Vagina (tissue), 2 donors: ENCODE results near the gene USP6NL. TPM values are rescaled to one million over a fixed set of nuclear protein-coding genes. Genes with fewer than 3 reads are reported as not detected.
A peak's percentile ranks its signal among the peaks of the same experiment; 100 is the strongest.

ENCODE experiments used
- DNase-seq, 2 donors: peaks; one replicate each; pipeline ENCODE4 v3.0.0-alpha.2; 2017; ENCODE audit errors: extremely low spot score in 2 of 2
- H3K27ac ChIP-seq: fragments of 200-600 bp; sonication (generic); one replicate; pipeline ENCODE4 v1.5.1; 2019
- H3K27me3 ChIP-seq: fragments of 200-600 bp; sonication (generic); one replicate; pipeline ENCODE4 v1.5.1; 2019
- H3K36me3 ChIP-seq, 2 donors: fragments of 200-600 bp; sonication (generic); one replicate each; pipeline ENCODE4 v1.5.1; 2017 to 2019
- H3K4me1 ChIP-seq: fragments of 200-600 bp; sonication (generic); one replicate; pipeline ENCODE4 v1.5.1; 2019
- H3K4me3 ChIP-seq, 2 donors: fragments of 200-600 bp; sonication (generic); 1 replicate in 1 of 2; 2 replicates in 1 of 2; pipeline ENCODE4 v1.5.1; 2016 to 2019
- H3K9me3 ChIP-seq: fragments of 200-600 bp; sonication (generic); one replicate; pipeline ENCODE4 v1.5.1; 2019
- POLR2A ChIP-seq, 2 donors: fragments of 450-650 bp; IDR thresholded peaks; one replicate each; pipeline ENCODE4 v1.6.1; 2017; ENCODE audit warnings: antibody characterized with exemption in 2 of 2, mild to moderate bottlenecking in 2 of 2, moderate library complexity in 2 of 2
- POLR2AphosphoS5 ChIP-seq, 2 donors: sonication (generic); formaldehyde crosslinking; IDR thresholded peaks; one replicate each; pipeline ENCODE4 v1.9.0; 2017; ENCODE audit warnings: antibody characterized with exemption in 2 of 2, mild to moderate bottlenecking in 2 of 2, low read depth in 1 of 2; ENCODE audit not compliant: insufficient read depth in 1 of 2
- intact Hi-C: fragments of 100-400 bp; cut with DNase I; formaldehyde crosslinking; loops from one replicate; pipeline ENCODE4 v1.15.1; 2023
- total RNA-seq: library from RNA; depleted of rRNA; stranded (reverse); fragments of >200 nt; gene quantifications from one replicate; pipeline ENCODE4 v1.2.3, GENCODE V29; 2016
- TF ChIP-seq, protein P1 (sequence below), 3 experiments: fragments of 450-650 bp in 2 of 3; fragments of 200-600 bp in 1 of 3; sonication (generic) in 1 of 3; IDR thresholded peaks; one replicate each; pipeline ENCODE4 v1.5.1; 2017 to 2019; ENCODE audit warnings: antibody characterized with exemption in 3 of 3, mild to moderate bottlenecking in 2 of 3, moderate library complexity in 2 of 3

USP6NL gene
- total RNA-seq, 1 donor from 2014 or later, result 23.3 TPM

DNA sequence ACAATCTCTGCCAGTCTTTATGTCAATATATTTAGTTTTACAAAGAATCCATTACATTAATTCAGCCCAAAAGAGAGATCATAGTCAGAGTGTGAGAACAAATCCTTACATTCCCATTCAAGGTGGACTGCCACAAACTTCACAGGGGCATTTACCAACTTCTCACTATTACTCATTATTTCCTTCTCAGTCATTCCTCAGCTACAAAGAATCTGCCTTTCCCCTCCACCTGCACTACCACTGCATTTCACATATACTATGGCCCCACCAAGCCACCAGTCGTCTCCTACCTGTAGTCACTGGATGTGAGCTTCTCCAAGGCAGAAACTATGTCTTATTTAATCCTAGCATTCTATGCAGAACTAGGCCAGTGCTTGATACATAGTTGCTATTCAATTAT is 94.3 kb downstream of the USP6NL start:
- no peaks in the 10 kb centered on the region for H3K4me1 ChIP-seq
- no peak overlapping the region for H3K4me3 ChIP-seq
- no peak for DNase-seq
- intact Hi-C loops, result loop anchor here (5.0 to 10.0 kb wide), 2 partner anchors 208 to 240 kb away; no protein-coding TSS in a partner anchor
- no peaks in the 10 kb centered on the region for H3K36me3 ChIP-seq
- TF ChIP-seq POLR2A (IDR thresholded peaks at IDR 0.05), result no peak
- no peaks in the 10 kb centered on the region for H3K9me3 ChIP-seq
- H3K27ac ChIP-seq, result no peak overlapping the region
- no peaks in the 10 kb centered on the region for H3K27me3 ChIP-seq

DNA sequence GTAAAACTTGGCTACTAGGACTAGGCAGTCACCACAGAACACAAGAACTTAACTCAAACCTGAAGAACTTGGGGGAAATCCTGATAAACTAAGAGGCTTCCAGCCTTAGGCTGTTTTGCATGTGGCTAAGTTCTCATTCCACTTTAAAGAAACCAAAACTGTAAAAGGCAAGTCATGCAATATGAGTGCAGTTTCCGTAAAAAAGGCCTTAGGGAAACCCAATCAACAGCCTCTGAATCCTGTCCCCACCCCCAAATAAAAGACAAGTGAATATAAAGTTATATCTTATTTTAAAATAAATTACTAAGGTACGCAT is 95.1 kb downstream of the USP6NL start:
- TF ChIP-seq, protein P1, sequence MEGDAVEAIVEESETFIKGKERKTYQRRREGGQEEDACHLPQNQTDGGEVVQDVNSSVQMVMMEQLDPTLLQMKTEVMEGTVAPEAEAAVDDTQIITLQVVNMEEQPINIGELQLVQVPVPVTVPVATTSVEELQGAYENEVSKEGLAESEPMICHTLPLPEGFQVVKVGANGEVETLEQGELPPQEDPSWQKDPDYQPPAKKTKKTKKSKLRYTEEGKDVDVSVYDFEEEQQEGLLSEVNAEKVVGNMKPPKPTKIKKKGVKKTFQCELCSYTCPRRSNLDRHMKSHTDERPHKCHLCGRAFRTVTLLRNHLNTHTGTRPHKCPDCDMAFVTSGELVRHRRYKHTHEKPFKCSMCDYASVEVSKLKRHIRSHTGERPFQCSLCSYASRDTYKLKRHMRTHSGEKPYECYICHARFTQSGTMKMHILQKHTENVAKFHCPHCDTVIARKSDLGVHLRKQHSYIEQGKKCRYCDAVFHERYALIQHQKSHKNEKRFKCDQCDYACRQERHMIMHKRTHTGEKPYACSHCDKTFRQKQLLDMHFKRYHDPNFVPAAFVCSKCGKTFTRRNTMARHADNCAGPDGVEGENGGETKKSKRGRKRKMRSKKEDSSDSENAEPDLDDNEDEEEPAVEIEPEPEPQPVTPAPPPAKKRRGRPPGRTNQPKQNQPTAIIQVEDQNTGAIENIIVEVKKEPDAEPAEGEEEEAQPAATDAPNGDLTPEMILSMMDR (IDR thresholded peaks at IDR 0.05), result no peak
- TF ChIP-seq POLR2A (IDR thresholded peaks at IDR 0.05) (no peak), POLR2AphosphoS5 (IDR thresholded peaks at IDR 0.05; ENCODE audit: insufficient read depth in 1 of 2, low read depth in 1 of 2) (no peak)

DNA sequence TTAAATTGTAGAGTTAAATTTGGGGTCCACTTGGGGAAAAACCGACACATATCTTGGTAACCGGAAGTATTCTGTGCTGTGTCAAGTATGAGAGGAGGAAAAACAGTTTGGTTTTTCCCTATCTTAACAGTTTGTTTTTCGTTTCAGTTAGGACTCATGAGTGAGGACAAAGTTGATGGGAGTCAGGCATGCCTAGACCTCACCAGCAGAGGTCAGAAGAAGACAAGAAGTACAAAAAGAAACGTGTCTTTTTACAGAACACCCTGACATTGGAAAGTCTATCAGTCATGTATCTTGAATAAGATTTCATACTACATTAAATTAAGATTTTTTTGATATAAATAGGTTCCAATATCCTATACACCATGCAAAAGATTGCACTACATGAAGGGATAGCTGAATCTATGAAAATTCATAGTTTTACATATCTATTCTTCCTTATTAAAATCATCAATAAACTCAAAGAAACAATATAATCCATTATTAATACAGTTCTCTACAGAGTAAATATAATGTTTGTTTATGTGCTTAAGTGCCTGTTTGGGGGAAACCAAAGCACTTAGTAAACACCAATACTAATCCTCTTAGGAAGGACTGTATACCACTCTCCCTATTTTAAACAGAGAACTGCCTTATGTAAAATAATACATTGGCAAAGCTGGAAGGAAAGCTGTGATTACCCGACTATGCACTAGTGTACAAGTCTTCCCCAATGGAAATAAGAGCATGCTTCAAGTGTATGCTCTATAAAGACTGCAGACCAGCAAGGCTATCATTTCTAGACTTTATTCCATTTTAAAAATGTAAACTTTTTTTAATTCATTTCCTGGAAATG is 95.6 kb downstream of the USP6NL start:
- Histone ChIP-seq H3K4me1 (no peaks in the 10 kb centered on the region), H3K36me3 (no peaks in the 10 kb centered on the region), H3K27me3 (no peaks in the 10 kb centered on the region), H3K9me3 (no peaks in the 10 kb centered on the region), H3K4me3 (no peak overlapping the region), H3K27ac (no peak overlapping the region)
- intact Hi-C loops, result loop anchor here (5.0 to 10.0 kb wide), 2 partner anchors 209 to 241 kb away; no protein-coding TSS in a partner anchor
- no peak for DNase-seq
- TF ChIP-seq POLR2AphosphoS5 (IDR thresholded peaks at IDR 0.05; ENCODE audit: insufficient read depth in 1 of 2, low read depth in 1 of 2) (no peak), POLR2A (IDR thresholded peaks at IDR 0.05) (no peak)
- TF ChIP-seq, protein P1 (IDR thresholded peaks at IDR 0.05), result peak; percentile 57 to 82 (median 66)

More for the DNA sequence above, 95.1 kb downstream of the USP6NL start:
- intact Hi-C loops, result loop anchor here (5.0 to 10.0 kb wide), 2 partner anchors 208 to 241 kb away; no protein-coding TSS in a partner anchor
- Histone ChIP-seq H3K27me3 (no peaks in the 10 kb centered on the region), H3K4me1 (no peaks in the 10 kb centered on the region), H3K4me3 (no peak overlapping the region), H3K27ac (no peak overlapping the region), H3K9me3 (no peaks in the 10 kb centered on the region), H3K36me3 (no peaks in the 10 kb centered on the region)
- no peak for DNase-seq

DNA sequence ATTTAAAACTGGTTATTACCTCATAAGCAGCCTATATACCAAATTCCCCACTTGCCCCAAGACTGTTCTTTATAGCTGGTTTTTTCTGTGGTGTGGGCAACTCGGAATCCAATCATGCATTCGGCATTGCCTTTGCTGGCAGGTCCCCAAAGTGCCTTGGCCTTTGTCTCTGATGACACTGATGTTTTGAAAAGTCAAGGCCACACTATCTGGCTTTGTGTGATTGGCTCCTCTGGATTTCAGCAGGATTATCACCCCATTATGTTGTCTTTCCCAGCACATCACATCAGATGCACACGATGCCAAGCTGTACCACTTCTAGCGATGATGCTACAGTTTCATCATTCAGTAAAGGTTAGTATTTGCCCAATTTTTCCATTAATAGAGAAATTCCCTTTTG is 97.7 kb downstream of the USP6NL start:
- H3K4me3 ChIP-seq, result no peak overlapping the region
- no peak overlapping the region for H3K27ac ChIP-seq
- DNase-seq, result no peak
- H3K36me3 ChIP-seq, result no peaks in the 10 kb centered on the region
- TF ChIP-seq, protein P1 (IDR thresholded peaks at IDR 0.05), result no peak
- TF ChIP-seq POLR2A (IDR thresholded peaks at IDR 0.05) (no peak), POLR2AphosphoS5 (IDR thresholded peaks at IDR 0.05; ENCODE audit: insufficient read depth in 1 of 2, low read depth in 1 of 2) (no peak)
- intact Hi-C loops, result loop anchor here (10.0 kb wide), 1 partner anchor 211 kb away; no protein-coding TSS in a partner anchor
- H3K9me3 ChIP-seq, result no peaks in the 10 kb centered on the region
- no peaks in the 10 kb centered on the region for H3K27me3 ChIP-seq
- H3K4me1 ChIP-seq, result no peaks in the 10 kb centered on the region

DNA sequence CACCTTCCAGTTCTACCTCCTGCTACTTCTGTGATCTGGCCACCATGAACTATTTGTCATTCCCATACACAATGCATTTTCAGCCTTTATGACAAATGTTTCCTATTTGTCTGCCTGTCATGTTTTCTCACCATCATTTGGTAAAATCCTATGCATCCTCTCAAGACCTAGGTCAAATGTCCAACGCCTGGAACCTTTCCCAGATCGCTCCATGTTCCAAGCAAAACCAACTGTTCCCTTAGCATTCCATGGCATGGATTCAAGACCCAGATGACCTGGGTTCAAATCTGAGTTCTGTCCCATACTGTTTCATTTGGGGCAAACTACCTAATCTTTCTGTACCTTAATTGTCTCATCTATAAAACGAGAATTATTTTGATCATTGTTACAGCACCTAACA is 98.9 kb downstream of the USP6NL start:
- H3K4me3 ChIP-seq, result no peak overlapping the region
- no peaks in the 10 kb centered on the region for H3K27me3 ChIP-seq
- intact Hi-C loops, result loop anchor here (10.0 kb wide), 1 partner anchor 212 kb away; no protein-coding TSS in a partner anchor
- no peaks in the 10 kb centered on the region for H3K4me1 ChIP-seq
- H3K36me3 ChIP-seq, result no peaks in the 10 kb centered on the region
- H3K9me3 ChIP-seq, result no peaks in the 10 kb centered on the region
- H3K27ac ChIP-seq, result no peak overlapping the region
- TF ChIP-seq POLR2A (IDR thresholded peaks at IDR 0.05), result no peak
- TF ChIP-seq, protein P1 (IDR thresholded peaks at IDR 0.05), result no peak
- TF ChIP-seq POLR2AphosphoS5 (IDR thresholded peaks at IDR 0.05; ENCODE audit: insufficient read depth in 1 of 2, low read depth in 1 of 2), result no peak
- no peak for DNase-seq
